ENCODE measurements around the gene CFAP100.

Gene CFAP100

GRCh38 chr3:126407412-126408044, 12.8 kb downstream of the CFAP100 start:
- TF ChIP-seq CTCF (IDR thresholded peaks at IDR 0.05) (no peak), ZFX (IDR thresholded peaks at IDR 0.05; ENCODE audit: borderline replicate concordance) (no peak)
- H3K27ac ChIP-seq: no peak overlapping the region

- TF ChIP-seq ZFX (IDR thresholded peaks at IDR 0.05; ENCODE audit: borderline replicate concordance): no peak
- no peak for TF ChIP-seq CTCF (IDR thresholded peaks at IDR 0.05)
- H3K27ac ChIP-seq: no peak overlapping the region
These were observed 13.4 kb downstream of the CFAP100 start for GRCh38 chr3:126408099-126408498.

GRCh38 chr3:126412841-126413692, 18.4 kb downstream of the CFAP100 start:
- H3K27ac ChIP-seq: no peak overlapping the region
- TF ChIP-seq ZFX (IDR thresholded peaks at IDR 0.05; ENCODE audit: borderline replicate concordance) (no peak), CTCF (IDR thresholded peaks at IDR 0.05) (no peak)

- TF ChIP-seq CTCF (IDR thresholded peaks at IDR 0.05) (no peak), ZFX (IDR thresholded peaks at IDR 0.05; ENCODE audit: borderline replicate concordance) (no peak)
These were observed 19.0 kb downstream of the CFAP100 start for GRCh38 chr3:126413693-126414080.

GRCh38 chr3:126414406-126414805, 19.7 kb downstream of the CFAP100 start:
- TF ChIP-seq ZFX (IDR thresholded peaks at IDR 0.05; ENCODE audit: borderline replicate concordance): no peak
- TF ChIP-seq CTCF (IDR thresholded peaks at IDR 0.05): no peak
- no peak overlapping the region for H3K27ac ChIP-seq

More at GRCh38 chr3:126413693-126414080, 19.0 kb downstream of the CFAP100 start:
- H3K27ac ChIP-seq: no peak overlapping the region

- no peak overlapping the region for H3K27ac ChIP-seq
- TF ChIP-seq ZFX (IDR thresholded peaks at IDR 0.05; ENCODE audit: borderline replicate concordance): no peak
- TF ChIP-seq CTCF (IDR thresholded peaks at IDR 0.05): no peak
These were observed 20.4 kb downstream of the CFAP100 start for GRCh38 chr3:126414961-126415660.
